Smooth muscle cell (in vitro differentiated cells): ENCODE results near the gene ZNF592. TPM values are rescaled to one million over a fixed set of nuclear protein-coding genes. Genes with fewer than 3 reads are reported as not detected.

Experiments
- DNase-seq: peaks from one replicate; lab custom pipeline; 2025; ENCODE audit not compliant: unreplicated experiment; lab: John Stamatoyannopoulos, UW
- H2AFZ ChIP-seq: fragments of 200-600 bp; sonication (generic); 2 replicates; pipeline ENCODE4 v1.6.0; 2016; ENCODE audit warnings: antibody characterized with exemption, low read depth, mild to moderate bottlenecking
- H3F3A ChIP-seq: fragments of 200-600 bp; sonication (generic); 2 replicates; pipeline ENCODE4 v1.6.0; 2017; ENCODE audit warnings: antibody characterized with exemption, low read depth
- H3K27ac ChIP-seq: fragments of 200-600 bp; sonication (generic); 2 replicates; pipeline ENCODE4 v1.5.1; 2016; ENCODE audit warnings: low read depth, mild to moderate bottlenecking
- H3K27me3 ChIP-seq: fragments of 200-600 bp; sonication (generic); 2 replicates; pipeline ENCODE4 v1.6.1; 2016; ENCODE audit warnings: low read depth, mild to moderate bottlenecking
- H3K36me3 ChIP-seq: fragments of 200-600 bp; sonication (generic); 2 replicates; pipeline ENCODE4 v1.5.1; 2016; ENCODE audit warnings: low read depth
- H3K4me1 ChIP-seq: fragments of 200-600 bp; sonication (generic); 2 replicates; pipeline ENCODE4 v1.5.1; 2016; ENCODE audit warnings: low read depth
- H3K4me2 ChIP-seq: fragments of 200-600 bp; sonication (generic); 2 replicates; pipeline ENCODE4 v1.6.0; 2016; ENCODE audit warnings: mild to moderate bottlenecking
- H3K4me3 ChIP-seq: fragments of 200-600 bp; sonication (generic); 2 replicates; pipeline ENCODE4 v1.5.1; 2016; ENCODE audit warnings: mild to moderate bottlenecking
- H3K79me2 ChIP-seq: fragments of 200-600 bp; sonication (generic); 2 replicates; pipeline ENCODE4 v1.6.0; 2016; ENCODE audit warnings: low read depth, mild to moderate bottlenecking
- H3K9ac ChIP-seq: fragments of 200-600 bp; sonication (generic); 2 replicates; pipeline ENCODE4 v1.6.0; 2016; ENCODE audit warnings: low read depth
- H3K9me3 ChIP-seq: fragments of 200-600 bp; sonication (generic); replicated peaks from 2 replicates; pipeline ENCODE4 v1.5.1; 2016; ENCODE audit warnings: low read depth
- H4K20me1 ChIP-seq: fragments of 200-600 bp; sonication (generic); 2 replicates; pipeline ENCODE4 v1.6.0; 2016; ENCODE audit warnings: low read depth
- WGBS: methylation state at CpG from one replicate; pipeline ENCODE4 v1.1.7; 2016; ENCODE audit warnings: low lambda C conversion rate; 5-methylcytosine and 5-hydroxymethylcytosine counted together
- polyA plus RNA-seq: library from polyadenylated mRNA; unstranded; fragments of >200 nt; fragmentation: Nextera tagmentation; extraction: Ambion mirVana; gene quantifications from 2 replicates; pipeline ENCODE4 v1.2.1, GENCODE V29; 2016
- total RNA-seq: library from RNA; depleted of rRNA; stranded (reverse); fragments of >200 nt; gene quantifications from 2 replicates; pipeline ENCODE4 v1.2.3, GENCODE V29; 2014
- TF ChIP-seq, protein P1 (sequence below): fragments of 200-600 bp; sonication (generic); IDR thresholded peaks from 2 replicates; pipeline ENCODE4 v1.5.1; 2017; ENCODE audit warnings: borderline replicate concordance, mild to moderate bottlenecking, antibody characterized with exemption; ENCODE audit not compliant: insufficient read depth, poor library complexity, severe bottlenecking

ZNF592 gene
- total and polyA plus RNA-seq, 2 experiments from 2014 or later: 10.7 to 10.8 TPM

DNA sequence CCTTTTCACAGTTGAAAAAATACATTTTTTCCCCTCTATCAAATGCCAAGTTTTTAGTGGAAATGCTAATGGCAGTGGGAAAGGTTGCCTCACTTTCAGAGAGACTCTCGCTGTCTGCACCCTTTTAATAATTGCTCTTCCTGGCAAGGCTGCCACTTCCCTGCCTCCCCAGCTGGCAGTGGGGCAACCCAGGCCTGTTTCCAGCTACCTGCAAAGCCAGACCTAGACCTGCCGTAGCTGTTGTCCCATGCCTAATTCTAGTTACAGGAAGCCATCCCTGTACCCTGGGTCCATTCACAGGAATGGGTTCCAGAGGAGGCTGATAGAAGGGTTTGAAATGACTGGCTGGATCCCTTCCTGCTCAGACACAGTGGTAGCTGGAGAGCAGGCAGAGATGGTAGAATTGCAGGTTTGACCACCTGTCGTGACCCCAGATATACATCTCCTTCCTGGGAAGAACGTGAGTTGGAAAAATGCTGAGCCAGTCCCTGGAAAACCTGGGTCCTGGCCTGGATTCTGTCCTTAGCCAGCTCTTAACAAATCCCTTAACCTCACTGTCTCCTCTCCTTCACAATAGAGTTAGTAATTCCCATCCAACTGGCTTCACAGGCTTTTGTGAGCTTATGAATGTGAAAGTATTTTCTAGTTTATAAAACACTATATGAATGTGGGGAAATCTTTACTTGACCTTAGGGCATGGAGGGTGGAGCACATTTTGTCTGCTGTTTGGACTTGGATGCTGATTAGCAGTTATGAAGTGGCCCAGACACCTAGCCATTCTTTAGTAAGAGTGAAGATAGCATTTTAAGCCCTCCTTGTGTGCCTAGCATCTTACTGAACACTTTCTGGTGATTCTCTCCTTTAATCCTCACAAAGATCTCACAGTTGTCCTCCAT lies 55.9 kb downstream of the ZNF592 start:
- no peak overlapping the region for H2AFZ ChIP-seq
- no peaks in the 10 kb centered on the region for H3K9me3 ChIP-seq
- H3K4me3 ChIP-seq: no peak overlapping the region
- H3K27ac ChIP-seq: no peak overlapping the region
- no peak for DNase-seq
- 73% methylated on average over 4 of the region's 4 CpGs for WGBS
- H3K36me3 ChIP-seq: peaks cover 8% of the 10 kb centered on the region
- no peak overlapping the region for H3K4me2 ChIP-seq
- H4K20me1 ChIP-seq: peaks cover 5% of the 10 kb centered on the region
- no peaks in the 10 kb centered on the region for H3K4me1 ChIP-seq
- TF ChIP-seq, protein P1, sequence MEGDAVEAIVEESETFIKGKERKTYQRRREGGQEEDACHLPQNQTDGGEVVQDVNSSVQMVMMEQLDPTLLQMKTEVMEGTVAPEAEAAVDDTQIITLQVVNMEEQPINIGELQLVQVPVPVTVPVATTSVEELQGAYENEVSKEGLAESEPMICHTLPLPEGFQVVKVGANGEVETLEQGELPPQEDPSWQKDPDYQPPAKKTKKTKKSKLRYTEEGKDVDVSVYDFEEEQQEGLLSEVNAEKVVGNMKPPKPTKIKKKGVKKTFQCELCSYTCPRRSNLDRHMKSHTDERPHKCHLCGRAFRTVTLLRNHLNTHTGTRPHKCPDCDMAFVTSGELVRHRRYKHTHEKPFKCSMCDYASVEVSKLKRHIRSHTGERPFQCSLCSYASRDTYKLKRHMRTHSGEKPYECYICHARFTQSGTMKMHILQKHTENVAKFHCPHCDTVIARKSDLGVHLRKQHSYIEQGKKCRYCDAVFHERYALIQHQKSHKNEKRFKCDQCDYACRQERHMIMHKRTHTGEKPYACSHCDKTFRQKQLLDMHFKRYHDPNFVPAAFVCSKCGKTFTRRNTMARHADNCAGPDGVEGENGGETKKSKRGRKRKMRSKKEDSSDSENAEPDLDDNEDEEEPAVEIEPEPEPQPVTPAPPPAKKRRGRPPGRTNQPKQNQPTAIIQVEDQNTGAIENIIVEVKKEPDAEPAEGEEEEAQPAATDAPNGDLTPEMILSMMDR: no peak
- no peaks in the 10 kb centered on the region for H3K27me3 ChIP-seq
- H3K79me2 ChIP-seq: no peaks in the 10 kb centered on the region
- peaks cover 5% of the 10 kb centered on the region for H3F3A ChIP-seq
- no peak overlapping the region for H3K9ac ChIP-seq

DNA sequence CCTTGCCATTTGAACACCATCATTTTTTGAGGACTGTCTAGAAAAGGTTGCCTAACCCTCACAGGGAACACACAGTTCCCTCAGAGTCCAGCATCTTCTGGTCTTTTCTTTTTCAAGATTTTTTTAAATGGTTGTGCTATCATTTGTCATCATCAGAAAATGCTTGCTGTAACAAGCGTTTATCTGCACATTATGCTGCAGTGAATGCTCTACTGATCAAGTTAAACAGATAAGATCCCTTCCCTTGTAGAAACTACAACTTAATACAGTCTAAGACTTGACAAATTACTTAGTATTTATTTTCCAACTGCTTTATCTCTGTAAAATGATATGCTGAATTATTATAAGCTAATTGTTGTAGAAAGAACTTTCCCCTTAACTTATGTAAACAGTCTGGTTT lies 56.8 kb downstream of the ZNF592 start:
- TF ChIP-seq, protein P1: no peak
- Histone ChIP-seq H3K27ac (no peak overlapping the region), H3K4me3 (no peak overlapping the region), H2AFZ (no peak overlapping the region), H3K36me3 (peaks cover 8% of the 10 kb centered on the region), H3K9me3 (no peaks in the 10 kb centered on the region), H3K4me1 (no peaks in the 10 kb centered on the region), H3K79me2 (no peaks in the 10 kb centered on the region), H3K27me3 (no peaks in the 10 kb centered on the region), H4K20me1 (peaks cover 5% of the 10 kb centered on the region), H3K4me2 (no peak overlapping the region), H3F3A (peaks cover 5% of the 10 kb centered on the region), H3K9ac (no peak overlapping the region)
- no peak for DNase-seq
- WGBS: 88% methylated on average over 1 of the region's 1 CpG

DNA sequence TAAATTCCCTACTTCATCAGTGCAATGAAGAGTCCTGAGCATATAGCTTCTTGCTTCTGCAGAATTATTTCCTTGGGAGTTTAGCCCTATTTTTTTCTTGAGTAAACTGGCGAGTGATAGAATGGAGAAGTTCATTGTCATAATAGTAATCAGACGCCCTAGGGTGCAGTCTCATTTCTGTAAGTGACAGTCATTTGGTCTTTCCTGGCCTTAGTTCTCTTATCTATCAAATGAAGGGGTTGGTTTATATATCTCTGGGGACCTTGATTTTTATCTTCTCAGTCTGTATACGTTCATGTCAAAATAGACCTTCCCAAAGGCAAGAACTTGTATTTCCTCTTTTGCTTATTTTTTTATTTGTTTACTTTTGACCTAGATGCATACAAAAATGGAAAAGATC lies 58.8 kb downstream of the ZNF592 start:
- H3K9ac ChIP-seq: no peak overlapping the region
- H3K4me3 ChIP-seq: no peak overlapping the region
- 90% methylated on average over 3 of the region's 3 CpGs for WGBS
- H3K4me2 ChIP-seq: no peak overlapping the region
- DNase-seq: no peak
- no peaks in the 10 kb centered on the region for H3K79me2 ChIP-seq
- TF ChIP-seq, protein P1: no peak
- H2AFZ ChIP-seq: no peak overlapping the region
- no peaks in the 10 kb centered on the region for H3K4me1 ChIP-seq
- no peaks in the 10 kb centered on the region for H3K36me3 ChIP-seq
- no peaks in the 10 kb centered on the region for H3K27me3 ChIP-seq
- H3K27ac ChIP-seq: no peak overlapping the region
- H3K9me3 ChIP-seq: no peaks in the 10 kb centered on the region
- H4K20me1 ChIP-seq: no peaks in the 10 kb centered on the region
- H3F3A ChIP-seq: peaks cover 5% of the 10 kb centered on the region
